Right lobe of liver (tissue), 6 donors: ENCODE results near the gene GALNT17. TPM values are rescaled to one million over a fixed set of nuclear protein-coding genes. Genes with fewer than 3 reads are reported as not detected.
A peak's percentile ranks its signal among the peaks of the same experiment; 100 is the strongest.

Experiments
- ATAC-seq, 4 donors: fragments of 200-7000 bp; cut with Tn5 transposase; one replicate each; pipeline ENCODE4 v1.9.1; 2020; ENCODE audit warnings: mild to moderate bottlenecking in 4 of 4, moderate library complexity in 4 of 4
- DNase-seq, 3 donors: peaks; one replicate each; pipeline ENCODE4 v3.0.0-alpha.2; 2020
- H3K27ac ChIP-seq, 3 donors: fragments of 200-600 bp; one replicate each; pipeline ENCODE4 v1.8.0; 2022
- H3K27me3 ChIP-seq, 2 donors: fragments of 200-600 bp; one replicate each; pipeline ENCODE4 v1.8.0; 2022
- H3K36me3 ChIP-seq, 4 donors: fragments of 200-600 bp; sonication (generic) in 1 of 4; one replicate each; pipeline versions ENCODE4 v1.5.1 to v1.8.0; 2017 to 2022; ENCODE audit warnings: control low read depth in 1 of 4
- H3K4me1 ChIP-seq, 4 donors: fragments of 200-600 bp; sonication (generic) in 1 of 4; one replicate each; pipeline versions ENCODE4 v1.5.1 to v1.8.0; 2017 to 2022; ENCODE audit warnings: control low read depth in 1 of 4
- H3K4me3 ChIP-seq, 3 donors: fragments of 200-600 bp; one replicate each; pipeline ENCODE4 v1.8.0; 2022
- H3K9me3 ChIP-seq, 4 donors: fragments of 200-600 bp; sonication (generic) in 1 of 4; one replicate each; pipeline versions ENCODE4 v1.5.1 to v1.8.0; 2017 to 2022; ENCODE audit warnings: control low read depth in 1 of 4
- POLR2A ChIP-seq: fragments of 450-650 bp; IDR thresholded peaks from one replicate; pipeline ENCODE4 v1.6.1; 2017; ENCODE audit warnings: antibody characterized with exemption, mild to moderate bottlenecking
- WGBS: methylation state at CpG from one replicate; pipeline ENCODE4 v1.1.6; 2018; ENCODE audit warnings: low coverage, low lambda C conversion rate; ENCODE audit not compliant: insufficient coverage; ENCODE audit errors: missing lambda C conversion rate; 5-methylcytosine and 5-hydroxymethylcytosine counted together
- intact Hi-C, 2 donors: fragments of 100-400 bp; cut with DNase I; formaldehyde crosslinking; loops; one replicate each; pipeline versions ENCODE4 v1.11.2 to v1.14.1; 2022
- long read RNA-seq: library from polyadenylated mRNA; unstranded; transcript quantifications from one replicate; pipeline ENCODE4 v2.0.0, GENCODE V29; 2019
- total RNA-seq, 6 experiments: library from RNA; depleted of rRNA in 2 of 6; stranded (reverse); fragments of >200 nt in 2 of 6; fragmentation: NEBNext Ultra II Directional in 3 of 6; extraction: Animal tissue kit (Norgen Biotek cat#: 25700) in 3 of 6; gene quantifications; one replicate each; pipeline versions ENCODE4 v1.1.0 to v1.2.4, GENCODE V29; 2016 to 2023
- TF ChIP-seq, protein P1 (sequence below), 4 donors: fragments of 200-600 bp in 3 of 4; fragments of 450-650 bp in 1 of 4; IDR thresholded peaks; one replicate each; pipeline versions ENCODE4 v1.5.1 to v1.8.0; 2016 to 2022; ENCODE audit warnings: antibody characterized with exemption in 4 of 4, mild to moderate bottlenecking in 2 of 4
- donor health status: DM: no; HTN: yes; CAD: no.
- donor health status: DM: no; HTN: no; CAD: no.
- donor health status: DM: no; HTN: no; CAD: no.
- donor health status: DM: no; HTN: yes; CAD: no.
- donor health status: DM: no; HTN: yes; CAD: no.

GALNT17 gene
- under 1 TPM; 0.06 to 0.31 (median 0.10) TPM for total RNA-seq
- long read RNA-seq: 0 reads

DNA sequence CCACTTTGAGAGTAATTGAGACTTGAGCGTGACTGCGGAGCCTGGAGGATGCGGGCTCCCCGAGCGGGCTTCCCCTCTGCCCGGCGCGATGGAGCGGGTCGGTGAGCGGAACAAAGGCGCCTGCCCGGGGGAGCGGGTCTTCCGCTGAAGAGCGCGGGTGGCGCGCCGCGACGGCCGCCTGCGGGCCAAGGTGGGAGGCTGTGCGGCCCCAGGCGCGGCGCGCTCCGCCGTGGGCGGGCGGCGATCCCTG lies at the start of gene GALNT17:
Gene GALNT17, plus strand, starts transcription at position 18 of the 250 bp plus-strand sequence.
- Histone ChIP-seq H3K9me3 (no peaks in the 10 kb centered on the region), H3K36me3 (no peaks in the 10 kb centered on the region), H3K4me3 (peak within 1 kb of the TSS in 1 of 3 donors; percentile 37), H3K27me3 (no peaks in the 10 kb centered on the region), H3K4me1 (peaks cover 0 to 8% (median 0%) of the 10 kb centered on the region in 4 donors), H3K27ac (no peak within 1 kb of the TSS)
- 5% methylated on average over 8 of the region's 34 CpGs for WGBS
- intact Hi-C loops: no loop called here
- ATAC-seq: no peak
- TF ChIP-seq, protein P1, sequence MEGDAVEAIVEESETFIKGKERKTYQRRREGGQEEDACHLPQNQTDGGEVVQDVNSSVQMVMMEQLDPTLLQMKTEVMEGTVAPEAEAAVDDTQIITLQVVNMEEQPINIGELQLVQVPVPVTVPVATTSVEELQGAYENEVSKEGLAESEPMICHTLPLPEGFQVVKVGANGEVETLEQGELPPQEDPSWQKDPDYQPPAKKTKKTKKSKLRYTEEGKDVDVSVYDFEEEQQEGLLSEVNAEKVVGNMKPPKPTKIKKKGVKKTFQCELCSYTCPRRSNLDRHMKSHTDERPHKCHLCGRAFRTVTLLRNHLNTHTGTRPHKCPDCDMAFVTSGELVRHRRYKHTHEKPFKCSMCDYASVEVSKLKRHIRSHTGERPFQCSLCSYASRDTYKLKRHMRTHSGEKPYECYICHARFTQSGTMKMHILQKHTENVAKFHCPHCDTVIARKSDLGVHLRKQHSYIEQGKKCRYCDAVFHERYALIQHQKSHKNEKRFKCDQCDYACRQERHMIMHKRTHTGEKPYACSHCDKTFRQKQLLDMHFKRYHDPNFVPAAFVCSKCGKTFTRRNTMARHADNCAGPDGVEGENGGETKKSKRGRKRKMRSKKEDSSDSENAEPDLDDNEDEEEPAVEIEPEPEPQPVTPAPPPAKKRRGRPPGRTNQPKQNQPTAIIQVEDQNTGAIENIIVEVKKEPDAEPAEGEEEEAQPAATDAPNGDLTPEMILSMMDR (IDR thresholded peaks at IDR 0.05): no peak
- TF ChIP-seq POLR2A: no peak
- no peak for DNase-seq

DNA sequence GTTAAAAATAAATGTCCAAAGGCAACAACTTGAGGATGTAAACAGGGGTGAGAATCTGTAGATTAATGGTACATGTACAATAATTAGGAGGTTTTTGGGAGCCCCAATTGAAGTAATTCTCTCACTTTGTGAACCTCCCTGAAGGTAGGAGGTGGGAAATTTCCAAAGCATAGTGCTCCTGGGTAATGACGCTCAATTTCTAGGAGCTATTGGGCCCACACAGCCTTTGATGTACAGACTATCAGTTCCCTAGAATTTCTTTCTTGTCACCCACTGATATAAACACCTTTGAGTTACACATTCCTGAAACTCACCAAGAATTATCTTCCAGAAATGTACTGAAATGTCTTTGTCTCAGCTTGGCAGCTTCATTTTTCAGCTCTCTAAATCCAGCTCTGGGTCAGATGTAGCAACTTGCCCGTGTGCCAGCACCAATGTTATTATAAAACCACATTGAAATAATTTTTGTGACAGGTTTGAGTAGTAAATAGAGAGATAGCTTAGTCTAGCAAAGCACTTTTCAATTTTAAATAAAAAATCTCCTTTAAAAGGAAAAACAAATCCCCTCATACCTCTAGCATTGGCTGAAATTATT lies 36.6 kb upstream of the GALNT17 start:
- intact Hi-C loops: no loop called here
- WGBS: 29% methylated on average over 2 of the region's 2 CpGs
- Histone ChIP-seq H3K27ac (no peak overlapping the region), H3K27me3 (no peaks in the 10 kb centered on the region), H3K4me1 (no peaks in the 10 kb centered on the region), H3K4me3 (no peak overlapping the region), H3K36me3 (no peaks in the 10 kb centered on the region), H3K9me3 (no peaks in the 10 kb centered on the region)
- ATAC-seq: no peak
- DNase-seq: no peak
- TF ChIP-seq, protein P1 (IDR thresholded peaks at IDR 0.05): no peak
- no peak for TF ChIP-seq POLR2A

DNA sequence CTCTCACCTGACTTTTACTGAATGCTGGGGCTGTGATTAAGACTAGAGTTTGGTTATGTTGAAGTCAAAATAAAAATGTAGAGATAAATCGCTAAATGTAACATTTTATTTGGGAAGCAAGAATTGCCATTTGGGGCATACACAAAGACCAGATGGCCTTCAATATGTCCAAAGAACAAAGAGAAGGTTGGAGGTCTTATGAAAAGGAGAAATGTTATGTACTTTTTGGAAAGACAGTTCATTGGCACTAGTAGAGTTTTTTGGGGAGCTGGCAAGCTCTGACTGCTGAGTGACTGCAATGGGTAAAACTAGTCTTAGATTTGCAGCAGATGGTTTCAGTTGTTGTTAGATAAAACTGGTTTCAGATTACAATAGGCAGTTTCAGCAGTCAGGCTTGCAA lies 35.6 kb upstream of the GALNT17 start:
- ATAC-seq: no peak
- TF ChIP-seq, protein P1 (IDR thresholded peaks at IDR 0.05): no peak
- no peak for TF ChIP-seq POLR2A
- Histone ChIP-seq H3K9me3 (no peaks in the 10 kb centered on the region), H3K4me3 (no peak overlapping the region), H3K36me3 (no peaks in the 10 kb centered on the region), H3K4me1 (no peaks in the 10 kb centered on the region), H3K27ac (no peak overlapping the region), H3K27me3 (no peaks in the 10 kb centered on the region)
- intact Hi-C loops: no loop called here
- no peak for DNase-seq
- 57% methylated on average over 1 of the region's 1 CpG for WGBS

DNA sequence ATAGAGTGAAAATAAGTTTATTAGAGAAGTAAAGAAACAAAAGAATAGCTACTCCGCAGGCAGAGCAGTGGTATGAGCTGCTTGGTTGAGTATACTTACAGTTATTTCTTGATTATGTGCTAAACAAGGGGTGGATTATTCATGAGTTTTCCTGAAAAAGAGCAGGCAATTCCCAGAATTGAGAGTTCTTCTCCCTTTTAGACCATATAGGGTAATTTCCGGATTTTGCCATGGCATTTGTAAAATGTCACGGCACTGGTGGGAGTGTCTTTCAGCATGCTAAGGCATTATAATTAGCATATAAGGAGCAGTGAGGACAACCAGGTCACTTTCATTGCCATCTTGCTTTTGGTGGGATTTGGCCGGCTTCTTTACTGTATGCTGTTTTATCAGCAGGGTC lies 25.7 kb upstream of the GALNT17 start:
- Histone ChIP-seq H3K4me3 (no peak overlapping the region), H3K27ac (no peak overlapping the region), H3K4me1 (no peaks in the 10 kb centered on the region), H3K36me3 (no peaks in the 10 kb centered on the region), H3K9me3 (no peaks in the 10 kb centered on the region), H3K27me3 (no peaks in the 10 kb centered on the region)
- intact Hi-C loops: no loop called here
- no peak for ATAC-seq
- WGBS: 52% methylated on average over 4 of the region's 4 CpGs
- no peak for DNase-seq
- TF ChIP-seq, protein P1 (IDR thresholded peaks at IDR 0.05): no peak
- TF ChIP-seq POLR2A: no peak

DNA sequence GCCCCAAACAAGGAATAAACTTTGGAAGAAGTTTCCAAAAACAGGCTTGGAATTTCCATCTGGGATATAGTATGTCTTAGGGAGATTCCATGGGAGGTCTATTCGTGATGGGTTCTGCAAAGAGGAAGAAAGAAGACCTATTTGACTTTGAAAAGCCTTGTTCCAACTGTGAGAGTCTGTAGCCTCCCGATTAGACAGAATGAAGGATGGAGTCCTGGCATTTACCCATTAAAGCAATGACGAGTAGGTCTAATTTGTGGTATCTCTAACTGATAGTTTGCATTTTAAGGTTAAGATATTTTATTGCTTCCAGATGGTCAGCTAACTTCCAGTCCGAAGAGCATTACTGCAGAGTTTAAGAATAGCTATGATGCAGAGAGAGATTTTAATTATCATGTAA lies 19.5 kb upstream of the GALNT17 start:
- Histone ChIP-seq H3K9me3 (no peaks in the 10 kb centered on the region), H3K27me3 (no peaks in the 10 kb centered on the region), H3K4me1 (no peaks in the 10 kb centered on the region), H3K4me3 (no peak overlapping the region), H3K36me3 (no peaks in the 10 kb centered on the region), H3K27ac (no peak overlapping the region)
- DNase-seq: no peak
- intact Hi-C loops: no loop called here
- 26% methylated on average over 4 of the region's 4 CpGs for WGBS
- ATAC-seq: no peak
- no peak for TF ChIP-seq POLR2A
- TF ChIP-seq, protein P1 (IDR thresholded peaks at IDR 0.05): no peak
